Colonic mucosa (tissue), 4 donors: ENCODE measurements around the gene PPP1R16B. TPM values are rescaled to one million over a fixed set of nuclear protein-coding genes. Genes with fewer than 3 reads are reported as not detected.

Experiments
- DNase-seq: peaks from one replicate; pipeline ENCODE4 v3.0.0-alpha.2; 2020
- H3K27ac ChIP-seq: fragments of 200-600 bp; one replicate; pipeline ENCODE4 v1.8.0; 2021
- H3K27me3 ChIP-seq: fragments of 200-600 bp; one replicate; pipeline ENCODE4 v1.8.0; 2021
- H3K36me3 ChIP-seq: fragments of 200-600 bp; one replicate; pipeline ENCODE4 v1.8.0; 2021
- H3K4me1 ChIP-seq: fragments of 200-600 bp; one replicate; pipeline ENCODE4 v1.8.0; 2021; ENCODE audit warnings: mild to moderate bottlenecking
- H3K4me3 ChIP-seq: fragments of 200-600 bp; one replicate; pipeline ENCODE4 v1.8.0; 2021
- H3K9ac ChIP-seq, 2 donors: one replicate each; pipeline ENCODE4 v1.7.0; 2013; ENCODE audit warnings: control low read depth in 2 of 2, low read depth in 2 of 2, low read length in 2 of 2
- H3K9me3 ChIP-seq: fragments of 200-600 bp; one replicate; pipeline ENCODE4 v1.8.0; 2021
- CTCF ChIP-seq: fragments of 200-600 bp; IDR thresholded peaks from one replicate; pipeline ENCODE4 v1.8.0; 2022; ENCODE audit warnings: antibody characterized with exemption, mild to moderate bottlenecking
- intact Hi-C: fragments of 100-400 bp; cut with DNase I; formaldehyde crosslinking; loops from one replicate; pipeline ENCODE4 v1.14.1; 2022
- total RNA-seq, 2 donors: library from RNA; stranded (reverse); fragmentation: NEBNext Ultra II Directional in 1 of 2; extraction: Animal tissue kit (Norgen Biotek cat#: 25700) in 1 of 2; gene quantifications; one replicate each; pipeline ENCODE4 v1.2.1, GENCODE V29; 2021
- donor health status: healthy.
- donor health status: DM: no; HTN: no; CAD: no.
- donor health status: DM: no; HTN: no; CAD: no.

PPP1R16B gene
- total RNA-seq, 2 donors from 2014 or later, result 2.0 to 2.1 TPM

GRCh38 chr20:38829296-38829875 is 23.9 kb downstream of the PPP1R16B start:
- DNase-seq, result no peak
- H3K9me3 ChIP-seq, result no peaks in the 10 kb centered on the region
- H3K9ac ChIP-seq, result no peak overlapping the region
- no peak for TF ChIP-seq CTCF
- H3K27me3 ChIP-seq, result no peaks in the 10 kb centered on the region
- no peaks in the 10 kb centered on the region for H3K4me1 ChIP-seq
- intact Hi-C loops, result no loop called here
- H3K4me3 ChIP-seq, result no peak overlapping the region
- H3K27ac ChIP-seq, result no peak overlapping the region
- no peaks in the 10 kb centered on the region for H3K36me3 ChIP-seq

GRCh38 chr20:38830356-38830755 is 24.9 kb downstream of the PPP1R16B start:
- H3K9ac ChIP-seq, result no peak overlapping the region
- H3K4me1 ChIP-seq, result no peaks in the 10 kb centered on the region
- H3K4me3 ChIP-seq, result no peak overlapping the region
- intact Hi-C loops, result no loop called here
- no peak for DNase-seq
- no peaks in the 10 kb centered on the region for H3K9me3 ChIP-seq
- H3K27me3 ChIP-seq, result no peaks in the 10 kb centered on the region
- no peaks in the 10 kb centered on the region for H3K36me3 ChIP-seq
- TF ChIP-seq CTCF, result no peak
- H3K27ac ChIP-seq, result no peak overlapping the region

GRCh38 chr20:38831049-38831691 is 25.7 kb downstream of the PPP1R16B start:
- no peaks in the 10 kb centered on the region for H3K36me3 ChIP-seq

GRCh38 chr20:38831995-38832620 is 26.6 kb downstream of the PPP1R16B start:
- intact Hi-C loops, result no loop called here
- no peak for DNase-seq
- no peaks in the 10 kb centered on the region for H3K27me3 ChIP-seq
- H3K9ac ChIP-seq, result no peak overlapping the region
- H3K9me3 ChIP-seq, result no peaks in the 10 kb centered on the region
- H3K27ac ChIP-seq, result no peak overlapping the region
- H3K36me3 ChIP-seq, result no peaks in the 10 kb centered on the region
- H3K4me3 ChIP-seq, result no peak overlapping the region
- no peaks in the 10 kb centered on the region for H3K4me1 ChIP-seq
- TF ChIP-seq CTCF, result no peak

More at GRCh38 chr20:38831049-38831691, 25.7 kb downstream of the PPP1R16B start:
- Histone ChIP-seq H3K9ac (no peak overlapping the region), H3K4me3 (no peak overlapping the region), H3K4me1 (no peaks in the 10 kb centered on the region), H3K9me3 (no peaks in the 10 kb centered on the region), H3K27ac (no peak overlapping the region), H3K27me3 (no peaks in the 10 kb centered on the region)
- intact Hi-C loops, result no loop called here
- DNase-seq, result no peak
- no peak for TF ChIP-seq CTCF

GRCh38 chr20:38833154-38833856 is 27.8 kb downstream of the PPP1R16B start:
- no peak for TF ChIP-seq CTCF
- Histone ChIP-seq H3K27me3 (no peaks in the 10 kb centered on the region), H3K36me3 (no peaks in the 10 kb centered on the region), H3K9me3 (no peaks in the 10 kb centered on the region), H3K9ac (no peak overlapping the region), H3K4me3 (no peak overlapping the region), H3K27ac (no peak overlapping the region), H3K4me1 (no peaks in the 10 kb centered on the region)
- intact Hi-C loops, result no loop called here
- no peak for DNase-seq
